ENCODE results near the gene OSER1.
A peak's percentile ranks its signal among the peaks of the same experiment; 100 is the strongest.

OSER1 gene

DNA sequence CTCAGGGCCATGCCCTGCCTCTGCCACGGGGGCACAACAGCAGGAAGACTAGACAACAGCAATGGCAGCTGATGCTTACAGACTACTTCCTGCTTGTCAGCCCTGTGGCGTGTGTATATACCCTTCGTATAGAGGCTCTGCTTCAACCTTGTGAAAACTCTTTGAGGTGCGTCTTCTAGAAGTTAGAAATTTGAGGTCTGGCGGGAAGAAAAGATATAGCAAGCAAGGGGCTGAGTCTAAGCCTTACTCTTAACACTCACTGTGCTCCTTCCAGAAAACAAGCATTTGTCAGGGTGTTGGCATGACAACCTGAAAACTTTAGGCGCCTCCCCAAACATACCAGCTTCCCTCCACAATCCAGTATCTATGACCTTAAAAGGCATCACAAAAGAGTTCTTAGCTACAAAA is 56.9 kb downstream of the OSER1 start:
- Histone ChIP-seq H3K27ac (ENCODE audit: extremely low read depth, low read depth, low read length) (no peak overlapping the region), H3K4me1 (ENCODE audit: control insufficient read depth, insufficient read depth, low read length) (no peaks in the 10 kb centered on the region), H3K36me3 (ENCODE audit: control insufficient read depth in 2 of 2, insufficient read depth in 1 of 2, low read length in 2 of 2) (no peaks in the 10 kb centered on the region), H3K9me3 (ENCODE audit: control insufficient read depth, insufficient read depth, low read depth, low read length) (no peaks in the 10 kb centered on the region), H3K4me3 (ENCODE audit: low read depth, low read length) (no peak overlapping the region)
- POLR2A ChIA-PET, result interaction anchor here (1.6 kb wide), 1 partner anchor 12 kb away, joined by 3 read pairs; no protein-coding TSS in a partner anchor
- CTCF ChIA-PET, result interaction anchor here (0.9 to 2.6 kb wide), 3 partner anchors 35 to 62 kb away, joined by 3 to 10 read pairs (median 4); no protein-coding TSS in a partner anchor
- no peak for TF ChIP-seq SP7 (tag by site-specific recombination; IDR thresholded peaks at IDR 0.05)
- TF ChIP-seq ZNF843 (tag by site-specific recombination; IDR thresholded peaks at IDR 0.05), result no peak
- TF ChIP-seq ZNF157 (tag by site-specific recombination; IDR thresholded peaks at IDR 0.05), result no peak
- no peak for TF ChIP-seq BCL11A (tag by site-specific recombination; IDR thresholded peaks at IDR 0.05; ENCODE audit: low read depth)
- no peak for TF ChIP-seq ZNF211 (tag by site-specific recombination; IDR thresholded peaks at IDR 0.05; ENCODE audit: low read depth)
- no peak for TF ChIP-seq ZNF473 (tag by site-specific recombination; IDR thresholded peaks at IDR 0.05)
- no peak for TF ChIP-seq ZFP69B (tag by site-specific recombination; IDR thresholded peaks at IDR 0.05)
- TF ChIP-seq ZNF114 (tag by site-specific recombination; IDR thresholded peaks at IDR 0.05), result no peak
- no peak for TF ChIP-seq ZNF354C (tag by site-specific recombination; IDR thresholded peaks at IDR 0.05; ENCODE audit: borderline replicate concordance, low read depth)
- TF ChIP-seq, protein P1, sequence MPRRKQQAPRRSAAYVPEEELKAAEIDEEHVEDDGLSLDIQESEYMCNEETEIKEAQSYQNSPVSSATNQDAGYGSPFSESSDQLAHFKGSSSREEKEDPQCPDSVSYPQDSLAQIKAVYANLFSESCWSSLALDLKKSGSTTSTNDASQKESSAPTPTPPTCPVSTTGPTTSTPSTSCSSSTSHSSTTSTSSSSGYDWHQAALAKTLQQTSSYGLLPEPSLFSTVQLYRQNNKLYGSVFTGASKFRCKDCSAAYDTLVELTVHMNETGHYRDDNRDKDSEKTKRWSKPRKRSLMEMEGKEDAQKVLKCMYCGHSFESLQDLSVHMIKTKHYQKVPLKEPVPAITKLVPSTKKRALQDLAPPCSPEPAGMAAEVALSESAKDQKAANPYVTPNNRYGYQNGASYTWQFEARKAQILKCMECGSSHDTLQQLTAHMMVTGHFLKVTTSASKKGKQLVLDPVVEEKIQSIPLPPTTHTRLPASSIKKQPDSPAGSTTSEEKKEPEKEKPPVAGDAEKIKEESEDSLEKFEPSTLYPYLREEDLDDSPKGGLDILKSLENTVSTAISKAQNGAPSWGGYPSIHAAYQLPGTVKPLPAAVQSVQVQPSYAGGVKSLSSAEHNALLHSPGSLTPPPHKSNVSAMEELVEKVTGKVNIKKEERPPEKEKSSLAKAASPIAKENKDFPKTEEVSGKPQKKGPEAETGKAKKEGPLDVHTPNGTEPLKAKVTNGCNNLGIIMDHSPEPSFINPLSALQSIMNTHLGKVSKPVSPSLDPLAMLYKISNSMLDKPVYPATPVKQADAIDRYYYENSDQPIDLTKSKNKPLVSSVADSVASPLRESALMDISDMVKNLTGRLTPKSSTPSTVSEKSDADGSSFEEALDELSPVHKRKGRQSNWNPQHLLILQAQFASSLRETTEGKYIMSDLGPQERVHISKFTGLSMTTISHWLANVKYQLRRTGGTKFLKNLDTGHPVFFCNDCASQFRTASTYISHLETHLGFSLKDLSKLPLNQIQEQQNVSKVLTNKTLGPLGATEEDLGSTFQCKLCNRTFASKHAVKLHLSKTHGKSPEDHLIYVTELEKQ (tag by site-specific recombination; IDR thresholded peaks at IDR 0.05; ENCODE audit: borderline replicate concordance), result no peak
- TF ChIP-seq ZNF529 (tag by site-specific recombination; IDR thresholded peaks at IDR 0.05; ENCODE audit: insufficient replicate concordance), result no peak

DNA sequence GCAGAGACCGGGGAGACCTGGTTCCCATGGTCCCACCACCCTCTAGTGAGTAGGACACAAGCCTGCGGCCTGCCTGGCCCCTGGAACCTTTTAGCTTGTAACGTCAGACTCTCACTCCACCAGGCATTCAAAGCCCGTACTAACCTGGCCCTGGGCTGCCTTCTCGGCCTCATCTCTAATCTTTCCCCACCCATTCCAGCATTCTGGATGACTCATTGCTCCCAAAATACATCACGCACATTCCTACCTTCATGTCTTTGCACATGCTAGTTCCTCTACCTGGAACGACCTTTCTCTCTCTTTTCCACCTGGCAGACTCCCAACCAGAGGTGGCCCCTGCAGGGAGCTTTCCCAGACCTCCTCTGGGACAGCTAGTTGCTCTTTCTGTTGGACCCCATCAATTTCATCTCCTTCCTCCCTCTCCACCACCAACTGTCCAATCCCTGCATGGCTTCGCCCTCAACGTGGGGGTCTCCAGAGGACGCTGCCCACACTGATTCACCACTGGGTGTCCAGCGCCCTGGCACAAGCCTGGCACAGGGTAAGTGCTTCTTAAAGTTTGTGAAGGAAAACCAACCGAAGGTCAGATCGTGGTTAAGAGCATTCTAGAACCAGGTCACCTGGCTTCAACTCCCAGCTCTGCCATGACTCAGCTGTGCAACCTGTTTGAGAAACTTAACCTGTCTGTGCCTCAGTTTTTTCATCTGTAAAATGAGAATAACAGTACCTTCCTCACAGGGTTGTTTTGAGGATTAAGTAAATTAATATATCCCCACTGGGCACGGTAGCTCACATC is 58.8 kb downstream of the OSER1 start:
- Histone ChIP-seq H3K9me3 (ENCODE audit: control insufficient read depth, insufficient read depth, low read depth, low read length) (no peaks in the 10 kb centered on the region), H3K36me3 (ENCODE audit: control insufficient read depth in 2 of 2, insufficient read depth in 1 of 2, low read length in 2 of 2) (no peaks in the 10 kb centered on the region), H3K27ac (ENCODE audit: extremely low read depth, low read depth, low read length) (no peak overlapping the region), H3K4me3 (ENCODE audit: low read depth, low read length) (no peak overlapping the region), H3K4me1 (ENCODE audit: control insufficient read depth, insufficient read depth, low read length) (no peaks in the 10 kb centered on the region)
- CTCF ChIA-PET, result interaction anchor here (0.6 to 1.5 kb wide), 6 partner anchors 11 to 223 kb away, joined by 3 to 8 read pairs (median 3); no protein-coding TSS in a partner anchor
- POLR2A ChIA-PET, result interaction anchor here (0.8 to 1.8 kb wide), 3 partner anchors 15 to 695 kb away, joined by 3 to 5 read pairs (median 5); no protein-coding TSS in a partner anchor
- TF ChIP-seq GLIS1 (tag by site-specific recombination; IDR thresholded peaks at IDR 0.05), result peak; percentile 62
- TF ChIP-seq, protein P2, sequence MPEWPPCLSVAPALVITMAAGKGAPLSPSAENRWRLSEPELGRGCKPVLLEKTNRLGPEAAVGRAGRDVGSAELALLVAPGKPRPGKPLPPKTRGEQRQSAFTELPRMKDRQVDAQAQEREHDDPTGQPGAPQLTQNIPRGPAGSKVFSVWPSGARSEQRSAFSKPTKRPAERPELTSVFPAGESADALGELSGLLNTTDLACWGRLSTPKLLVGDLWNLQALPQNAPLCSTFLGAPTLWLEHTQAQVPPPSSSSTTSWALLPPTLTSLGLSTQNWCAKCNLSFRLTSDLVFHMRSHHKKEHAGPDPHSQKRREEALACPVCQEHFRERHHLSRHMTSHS (tag by site-specific recombination; IDR thresholded peaks at IDR 0.05), result no peak

DNA sequence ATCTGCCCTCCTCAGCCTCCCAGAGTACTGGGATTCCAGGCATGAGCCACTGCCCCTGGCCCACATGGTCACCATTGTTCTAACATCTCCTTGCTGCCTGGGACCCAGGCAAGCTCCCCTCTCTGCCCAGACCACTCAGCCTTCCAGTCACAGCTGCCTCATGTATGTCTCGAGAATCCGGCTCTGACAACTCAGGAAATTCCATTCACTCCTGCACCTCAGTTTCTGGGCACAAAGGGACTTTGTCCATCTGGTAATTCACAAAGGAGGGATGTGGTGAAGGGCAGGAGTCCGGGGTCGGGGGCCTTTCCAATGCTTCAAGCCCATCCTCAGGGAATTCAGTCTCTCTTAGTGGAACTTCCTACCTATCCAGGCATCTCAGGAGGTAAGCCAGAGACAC is 64.3 kb downstream of the OSER1 start:
- POLR2A ChIA-PET, result no interaction called here

More for the DNA sequence above, 64.3 kb downstream of the OSER1 start:
- no peaks in the 10 kb centered on the region for H3K9me3 ChIP-seq (ENCODE audit: control insufficient read depth, insufficient read depth, low read depth, low read length)
- TF ChIP-seq, protein P3, sequence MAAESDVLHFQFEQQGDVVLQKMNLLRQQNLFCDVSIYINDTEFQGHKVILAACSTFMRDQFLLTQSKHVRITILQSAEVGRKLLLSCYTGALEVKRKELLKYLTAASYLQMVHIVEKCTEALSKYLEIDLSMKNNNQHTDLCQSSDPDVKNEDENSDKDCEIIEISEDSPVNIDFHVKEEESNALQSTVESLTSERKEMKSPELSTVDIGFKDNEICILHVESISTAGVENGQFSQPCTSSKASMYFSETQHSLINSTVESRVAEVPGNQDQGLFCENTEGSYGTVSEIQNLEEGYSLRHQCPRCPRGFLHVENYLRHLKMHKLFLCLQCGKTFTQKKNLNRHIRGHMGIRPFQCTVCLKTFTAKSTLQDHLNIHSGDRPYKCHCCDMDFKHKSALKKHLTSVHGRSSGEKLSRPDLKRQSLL (tag by site-specific recombination; IDR thresholded peaks at IDR 0.05), result no peak
- TF ChIP-seq REPIN1 (tag by site-specific recombination; IDR thresholded peaks at IDR 0.05; ENCODE audit: low read depth) (no peak), ZNF629 (tag by site-specific recombination; IDR thresholded peaks at IDR 0.05) (no peak), ZNF37A (tag by site-specific recombination; IDR thresholded peaks at IDR 0.05) (no peak), HOXA7 (CRISPR knock-in tag; IDR thresholded peaks at IDR 0.05; ENCODE audit: borderline replicate concordance) (no peak), ZNF830 (tag by site-specific recombination; IDR thresholded peaks at IDR 0.05; ENCODE audit: low read depth) (no peak), EGR2 (tag by site-specific recombination; IDR thresholded peaks at IDR 0.05; ENCODE audit: low read depth) (no peak), ZNF510 (tag by site-specific recombination; IDR thresholded peaks at IDR 0.05; ENCODE audit: insufficient replicate concordance) (no peak), WT1 (tag by site-specific recombination; IDR thresholded peaks at IDR 0.05) (no peak), ZBTB7A (tag by site-specific recombination; IDR thresholded peaks at IDR 0.05; ENCODE audit: low read depth) (no peak), ZNF843 (tag by site-specific recombination; IDR thresholded peaks at IDR 0.05) (no peak), ZNF48 (tag by site-specific recombination; IDR thresholded peaks at IDR 0.05) (no peak)
- no peaks in the 10 kb centered on the region for H3K36me3 ChIP-seq (ENCODE audit: control insufficient read depth in 2 of 2, insufficient read depth in 1 of 2, low read length in 2 of 2)
- H3K27ac ChIP-seq (ENCODE audit: extremely low read depth, low read depth, low read length), result no peak overlapping the region
- no peak overlapping the region for H3K4me3 ChIP-seq (ENCODE audit: low read depth, low read length)
- H3K4me1 ChIP-seq (ENCODE audit: control insufficient read depth, insufficient read depth, low read length), result no peaks in the 10 kb centered on the region
- CTCF ChIA-PET, result no interaction called here

All from HEK293 (cell line).